K562 (cell line): ENCODE results near the gene BAG2. TPM values are rescaled to one million over a fixed set of nuclear protein-coding genes. Genes with fewer than 3 reads are reported as not detected.

Experiments used
- CBFA2T3 ChIP-seq: fragments of 450-650 bp; IDR thresholded peaks from 2 replicates; pipeline ENCODE4 v1.6.1; 2017
- CCAR2 ChIP-seq: fragments of 200-400 bp; formaldehyde crosslinking; IDR thresholded peaks from 2 replicates; pipeline ENCODE4 v1.6.1; 2017; ENCODE audit warnings: mild to moderate bottlenecking, low read depth, low read length
- CXXC5 ChIP-seq: fragments of 250-450 bp; sonication (Bioruptor Pico); IDR thresholded peaks from 2 replicates; pipeline ENCODE4 v1.8.0; 2022; ENCODE audit warnings: inconsistent platforms, mild to moderate bottlenecking, moderate library complexity
- FOXK2 ChIP-seq, 2 experiments: fragments of 450-650 bp; IDR thresholded peaks in 1 of 2; conservative IDR thresholded peaks in 1 of 2; 2 replicates each; pipeline ENCODE4 v1.6.1; 2016; ENCODE audit warnings: low read depth in 2 of 2, mild to moderate bottlenecking in 1 of 2
- HDAC1 ChIP-seq, 2 experiments: fragments of 450-650 bp; IDR thresholded peaks; 2 replicates each; pipeline ENCODE4 v1.6.1; 2016 to 2017; ENCODE audit warnings: inconsistent platforms in 1 of 2, mild to moderate bottlenecking in 1 of 2, moderate library complexity in 1 of 2
- HMG20B ChIP-seq: fragments of 250-450 bp; sonication (Bioruptor Pico); IDR thresholded peaks from 2 replicates; pipeline ENCODE4 v1.5.0; 2021; ENCODE audit warnings: mild to moderate bottlenecking
- HMGN3 ChIP-seq: IDR thresholded peaks from 2 replicates; pipeline ENCODE4 v1.6.1; 2011; ENCODE audit warnings: borderline replicate concordance, low read depth, mild to moderate bottlenecking, mixed read lengths, low read length; ENCODE audit not compliant: insufficient read length; ENCODE audit errors: extremely low read depth
- KHSRP ChIP-seq: fragments of 450-650 bp; IDR thresholded peaks from 2 replicates; pipeline ENCODE4 v1.6.1; 2017
- MAFF ChIP-seq: IDR thresholded peaks from 2 replicates; pipeline ENCODE4 v1.6.1; 2012; ENCODE audit warnings: low read length, improper control_type of control experiment
- MAFK ChIP-seq: IDR thresholded peaks from 2 replicates; pipeline ENCODE4 v1.6.1; 2011; ENCODE audit warnings: low read length, improper control_type of control experiment
- MITF ChIP-seq: IDR thresholded peaks from 2 replicates; pipeline ENCODE4 v1.6.1; 2014; ENCODE audit warnings: antibody characterized with exemption
- MXD1 ChIP-seq: fragments of 250-450 bp; sonication (Bioruptor Pico); IDR thresholded peaks from 2 replicates; pipeline ENCODE4 v1.8.0; 2021; ENCODE audit warnings: borderline replicate concordance, mild to moderate bottlenecking, moderate library complexity; ENCODE audit not compliant: poor library complexity, severe bottlenecking
- PCBP2 ChIP-seq: fragments of 200-400 bp; formaldehyde crosslinking; IDR thresholded peaks from 2 replicates; pipeline ENCODE4 v1.6.1; 2018; ENCODE audit warnings: low read length, low read depth, mild to moderate bottlenecking, moderate library complexity; ENCODE audit not compliant: poor library complexity, severe bottlenecking
- PHF20 ChIP-seq: fragments of 450-650 bp; IDR thresholded peaks from 2 replicates; pipeline ENCODE4 v1.6.1; 2018; ENCODE audit not compliant: partially characterized antibody
- PHF8 ChIP-seq: fragments of 200-600 bp; sonication (generic); IDR thresholded peaks from 2 replicates; pipeline ENCODE4 v1.6.1; 2012; ENCODE audit warnings: mixed run types, mild to moderate bottlenecking, inconsistent platforms, low read length, moderate library complexity, borderline replicate concordance
- PML ChIP-seq: IDR thresholded peaks from 2 replicates; pipeline ENCODE4 v1.6.1; 2012; ENCODE audit warnings: low read length, inconsistent platforms
- RBM14 ChIP-seq: fragments of 200-400 bp; formaldehyde crosslinking; IDR thresholded peaks from 2 replicates; pipeline ENCODE4 v1.6.1; 2018; ENCODE audit warnings: low read depth, mild to moderate bottlenecking, low read length, moderate library complexity, borderline replicate concordance; ENCODE audit not compliant: insufficient read depth
- SAFB ChIP-seq: fragments of 200-400 bp; formaldehyde crosslinking; IDR thresholded peaks from 2 replicates; pipeline ENCODE4 v1.6.1; 2017; ENCODE audit warnings: low read depth, low read length, borderline replicate concordance
- SUPT5H ChIP-seq: fragments of 450-650 bp; IDR thresholded peaks from 2 replicates; pipeline ENCODE4 v1.6.1; 2016
- TEAD2 ChIP-seq: fragments of 450-650 bp; IDR thresholded peaks from 2 replicates; pipeline ENCODE4 v1.6.1; 2016; ENCODE audit warnings: missing genetic modification characterization, control low read depth, missing compliant biosample characterization
- YY1 ChIP-seq, 3 experiments: IDR thresholded peaks; 2 replicates each; pipeline ENCODE4 v1.6.1; 2011; ENCODE audit warnings: low read length in 2 of 3, mild to moderate bottlenecking in 2 of 3, moderate library complexity in 2 of 3, borderline replicate concordance in 1 of 3, control low read depth in 1 of 3, low read depth in 1 of 3; ENCODE audit not compliant: insufficient read depth in 3 of 3, insufficient replicate concordance in 2 of 3, control insufficient read depth in 1 of 3, insufficient read length in 1 of 3; ENCODE audit errors: extremely low read depth in 1 of 3
- ZBTB1 ChIP-seq: sonication (generic); formaldehyde crosslinking; IDR thresholded peaks from 2 replicates; pipeline ENCODE4 v1.8.1; 2023; ENCODE audit warnings: missing genetic modification reagents, low read depth, mild to moderate bottlenecking, borderline replicate concordance
- ZBTB2 ChIP-seq: fragments of 450-650 bp; IDR thresholded peaks from 2 replicates; pipeline ENCODE4 v1.6.1; 2016; ENCODE audit warnings: antibody characterized with exemption
- ZNF311 ChIP-seq: fragments of 250-450 bp; sonication (Bioruptor Pico); IDR thresholded peaks from 2 replicates; pipeline ENCODE4 v1.4.0; 2020; ENCODE audit warnings: mild to moderate bottlenecking, moderate library complexity
- ZNF507 ChIP-seq: conservative IDR thresholded peaks from 2 replicates; pipeline ENCODE4 v1.6.1; 2017; ENCODE audit warnings: missing genetic modification characterization, missing compliant biosample characterization
- ZNF583 ChIP-seq: fragments of 250-450 bp; sonication (Bioruptor Pico); IDR thresholded peaks from 2 replicates; pipeline ENCODE4 v1.4.0; 2020
- polyA plus RNA-seq, 8 experiments: library from polyadenylated mRNA; depleted of rRNA in 4 of 8; stranded (reverse) in 5 of 8; unstranded in 3 of 8; fragments of >200 nt; fragmentation: Nextera tagmentation in 2 of 8; fragmentation: Illumina TruSeq in 1 of 8; extraction: Ambion mirVana in 2 of 8; extraction: Trizol in 1 of 8; gene quantifications; 2 replicates each; pipeline versions ENCODE4 v1.2.1 to v1.2.3, GENCODE V29; 2011 to 2014; ENCODE audit warnings: inconsistent platforms in 1 of 8, missing spikeins in 1 of 8
- total RNA-seq, 7 experiments: library from RNA; depleted of rRNA in 6 of 7; stranded (reverse); fragments of >200 nt in 6 of 7; fragmentation: Illumina TruSeq in 2 of 7; extraction: Trizol in 2 of 7; gene quantifications; 2 replicates each; pipeline versions ENCODE4 v1.2.1 to v1.2.3, GENCODE V29; 2011 to 2021; ENCODE audit warnings: low replicate concordance in 1 of 7

BAG2 gene
- total and polyA plus RNA-seq, 9 of the 15 experiments (the other 6 are each of a cell fraction or from before 2014, with no cell fraction given), result 12.8 to 20.7 (median 17.6) TPM

- TF ChIP-seq HMGN3 (peak; percentile 34), MAFF (no peak), PHF20 (no peak), YY1 (IDR thresholded peaks at IDR 0.05; ENCODE audit: borderline replicate concordance in 1 of 3, control insufficient read depth in 1 of 3, extremely low read depth in 1 of 3, insufficient read depth in 3 of 3, insufficient read length in 1 of 3, insufficient replicate concordance in 2 of 3, low read depth in 1 of 3, low read length in 2 of 3) (peak in 1 of 3 experiments; percentile 52), FOXK2 (conservative IDR thresholded peaks at IDR 0.05 in 1 of 2, IDR thresholded peaks at IDR 0.05 in 1 of 2; ENCODE audit: low read depth in 2 of 2) (no peak), PCBP2 (no peak), HDAC1 (IDR thresholded peaks at IDR 0.05) (peak in 1 of 2 experiments; percentile 38; a peak in 1 of 4 replicates), ZBTB1 (CRISPR knock-in tag) (no peak), HMG20B (CRISPR knock-in tag) (no peak), PHF8 (peak; percentile 76; the same call in 1 of the 2 replicates), MITF (no peak), ZNF311 (CRISPR knock-in tag) (no peak), CBFA2T3 (no peak), TEAD2 (no peak), RBM14 (no peak), CCAR2 (no peak), CXXC5 (CRISPR knock-in tag) (peak; percentile 77), PML (peak; percentile 73; the same call in 1 of the 2 replicates), ZBTB2 (peak; percentile 92), ZNF507 (tag) (no peak), ZNF583 (CRISPR knock-in tag) (no peak), SUPT5H (peak; percentile 73), MAFK (no peak), SAFB (0 out of 2 replicates have a peak, but pooled peaks have one; percentile 6), MXD1 (CRISPR knock-in tag) (no peak), KHSRP (no peak)
Observed at GRCh38 chr6:57221936-57222742, 50.0 kb downstream of the BAG2 start, which contains the start of gene RAB23 (continued).
